Fibroblast of the aortic adventitia (primary cell): ENCODE results near the gene TSC22D2. TPM values are rescaled to one million over a fixed set of nuclear protein-coding genes. Genes with fewer than 3 reads are reported as not detected.

Source experiments
- DNase-seq: peaks from one replicate; pipeline ENCODE4 v3.0.0-alpha.2; 2010; ENCODE audit warnings: low read depth
- H3K4me3 ChIP-seq: 2 replicates; pipeline ENCODE4 v1.5.1; 2011; ENCODE audit warnings: low read depth, mild to moderate bottlenecking, control low read depth, low read length, moderate library complexity
- CTCF ChIP-seq: IDR thresholded peaks from 2 replicates; pipeline ENCODE4 v1.5.1; 2011; ENCODE audit warnings: mild to moderate bottlenecking, low read length, control low read depth, inconsistent platforms; ENCODE audit not compliant: insufficient read depth
- total RNA-seq: library from RNA; depleted of rRNA; stranded (reverse); fragments of >200 nt; gene quantifications from 2 replicates; pipeline ENCODE4 v1.2.3, GENCODE V29; 2012; ENCODE audit warnings: low replicate concordance

Gene TSC22D2
- total RNA-seq, 1 donor: 15.4 TPM

- TF ChIP-seq CTCF: no peak
- DNase-seq: no peak
- H3K4me3 ChIP-seq: peak overlapping the region; percentile 99
Measured at GRCh38 chr3:150411546-150411945, 3.4 kb downstream of the TSC22D2 start.

- TF ChIP-seq CTCF: no peak
- DNase-seq: no peak
- peak overlapping the region; percentile 99 for H3K4me3 ChIP-seq
Measured at GRCh38 chr3:150411976-150412375, 3.9 kb downstream of the TSC22D2 start.

GRCh38 chr3:150412561-150413231 lies 4.6 kb downstream of the TSC22D2 start:
- TF ChIP-seq CTCF: no peak
- peak overlapping the region; percentile 99 for H3K4me3 ChIP-seq
- peak; percentile 83 for DNase-seq

- no peak for TF ChIP-seq CTCF
- peak; percentile 55 for DNase-seq
- H3K4me3 ChIP-seq: peak overlapping the region; percentile 99
Measured at GRCh38 chr3:150414258-150414657, 6.2 kb downstream of the TSC22D2 start.

- H3K4me3 ChIP-seq: peak overlapping the region; percentile 99
- peak; percentile 48 for DNase-seq
- TF ChIP-seq CTCF: no peak
Measured at GRCh38 chr3:150414959-150415358, 6.9 kb downstream of the TSC22D2 start.

- TF ChIP-seq CTCF: no peak
- H3K4me3 ChIP-seq: no peak overlapping the region
- DNase-seq: no peak
Measured at GRCh38 chr3:150419076-150419868, 11.2 kb downstream of the TSC22D2 start.
